GM19240 (cell line): ENCODE measurements around the gene MICALL1.
"Not testable (repeated sequence)": the region's sequence is repeated elsewhere in the genome, so short reads cannot be mapped to it uniquely, and the experiment has no call there.

Source experiments
- DNase-seq: peaks from one replicate; pipeline ENCODE4 v3.0.0; 2011; ENCODE audit warnings: low spot score; ENCODE audit not compliant: insufficient read length

The MICALL1 gene

GRCh38 chr22:37954686-37955085, 48.6 kb downstream of the MICALL1 start:
- no peak for DNase-seq

GRCh38 chr22:37955825-37956397, 49.8 kb downstream of the MICALL1 start:
- DNase-seq: not testable (repeated sequence)

GRCh38 chr22:37957232-37957631, 51.1 kb downstream of the MICALL1 start:
- no peak for DNase-seq

- no peak for DNase-seq
These were observed 53.2 kb downstream of the MICALL1 start for GRCh38 chr22:37959231-37959825.

- DNase-seq: no peak
These were observed 55.0 kb downstream of the MICALL1 start for GRCh38 chr22:37961062-37961461.

- no peak for DNase-seq
These were observed 60.0 kb downstream of the MICALL1 start for GRCh38 chr22:37965940-37966664.

GRCh38 chr22:37967147-37967546, 61.0 kb downstream of the MICALL1 start:
- DNase-seq: no peak

GRCh38 chr22:37967637-37968451, 61.7 kb downstream of the MICALL1 start:
- DNase-seq: no peak

GRCh38 chr22:37968452-37969251, 62.6 kb downstream of the MICALL1 start:
- DNase-seq: no peak

- no peak for DNase-seq
These were observed 64.8 kb downstream of the MICALL1 start for GRCh38 chr22:37970864-37971263.

GRCh38 chr22:37971475-37972434, 65.7 kb downstream of the MICALL1 start:
- DNase-seq: no peak

- no peak for DNase-seq
These were observed 66.4 kb downstream of the MICALL1 start for GRCh38 chr22:37972527-37972926.

GRCh38 chr22:37973271-37974170, 67.4 kb downstream of the MICALL1 start:
- DNase-seq: no peak

- DNase-seq: no peak
These were observed 69.1 kb downstream of the MICALL1 start for GRCh38 chr22:37975153-37975552.

- not testable (repeated sequence) for DNase-seq
These were observed 69.9 kb downstream of the MICALL1 start for GRCh38 chr22:37976022-37976421.

GRCh38 chr22:37976547-37976946, 70.5 kb downstream of the MICALL1 start:
- no peak for DNase-seq

GRCh38 chr22:37979782-37980181, 73.7 kb downstream of the MICALL1 start:
- DNase-seq: no peak

- no peak for DNase-seq
These were observed 75.3 kb downstream of the MICALL1 start for GRCh38 chr22:37981282-37982011.
